Parathyroid adenoma (tissue), 2 donors: Measurements from ENCODE around the gene ENTPD8.

Experiments
- H2AFZ ChIP-seq: fragments of 300-600 bp; sonication (generic); one replicate; pipeline ENCODE4 v1.7.0; 2017; ENCODE audit warnings: antibody characterized with exemption, mild to moderate bottlenecking
- H3K27ac ChIP-seq: fragments of 300-600 bp; sonication (generic); one replicate; pipeline ENCODE4 v1.7.0; 2017
- H3K27me3 ChIP-seq: fragments of 300-600 bp; sonication (generic); one replicate; pipeline ENCODE4 v1.7.0; 2017; ENCODE audit warnings: low read length; ENCODE audit not compliant: control insufficient read depth, insufficient read depth
- H3K36me3 ChIP-seq: fragments of 300-600 bp; sonication (generic); one replicate; pipeline ENCODE4 v1.7.0; 2017; ENCODE audit warnings: low read length; ENCODE audit not compliant: control insufficient read depth, insufficient read depth
- H3K4me1 ChIP-seq: fragments of 300-600 bp; sonication (generic); one replicate; pipeline ENCODE4 v1.7.0; 2017; ENCODE audit warnings: control low read depth
- H3K4me2 ChIP-seq: fragments of 300-600 bp; sonication (generic); one replicate; pipeline ENCODE4 v1.7.0; 2017; ENCODE audit warnings: low read length
- H3K4me3 ChIP-seq: fragments of 300-600 bp; sonication (generic); one replicate; pipeline ENCODE4 v1.7.0; 2017; ENCODE audit warnings: low read depth, low read length
- H3K79me2 ChIP-seq: fragments of 300-600 bp; sonication (generic); one replicate; pipeline ENCODE4 v1.7.0; 2017; ENCODE audit warnings: control low read depth
- H3K9ac ChIP-seq: fragments of 300-600 bp; sonication (generic); one replicate; pipeline ENCODE4 v1.7.0; 2017; ENCODE audit warnings: mild to moderate bottlenecking
- H3K9me3 ChIP-seq: fragments of 300-600 bp; sonication (generic); one replicate; pipeline ENCODE4 v1.7.0; 2017; ENCODE audit warnings: low read length; ENCODE audit not compliant: control insufficient read depth
- TF ChIP-seq, protein P1 (sequence below): fragments of 300-600 bp; sonication (generic); IDR thresholded peaks from one replicate; pipeline ENCODE4 v1.7.0; 2017; ENCODE audit warnings: antibody characterized with exemption, mild to moderate bottlenecking
- donor health status: primary hyperparathyroidism.

Gene ENTPD8, protein sequence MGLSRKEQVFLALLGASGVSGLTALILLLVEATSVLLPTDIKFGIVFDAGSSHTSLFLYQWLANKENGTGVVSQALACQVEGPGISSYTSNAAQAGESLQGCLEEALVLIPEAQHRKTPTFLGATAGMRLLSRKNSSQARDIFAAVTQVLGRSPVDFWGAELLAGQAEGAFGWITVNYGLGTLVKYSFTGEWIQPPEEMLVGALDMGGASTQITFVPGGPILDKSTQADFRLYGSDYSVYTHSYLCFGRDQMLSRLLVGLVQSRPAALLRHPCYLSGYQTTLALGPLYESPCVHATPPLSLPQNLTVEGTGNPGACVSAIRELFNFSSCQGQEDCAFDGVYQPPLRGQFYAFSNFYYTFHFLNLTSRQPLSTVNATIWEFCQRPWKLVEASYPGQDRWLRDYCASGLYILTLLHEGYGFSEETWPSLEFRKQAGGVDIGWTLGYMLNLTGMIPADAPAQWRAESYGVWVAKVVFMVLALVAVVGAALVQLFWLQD

DNA sequence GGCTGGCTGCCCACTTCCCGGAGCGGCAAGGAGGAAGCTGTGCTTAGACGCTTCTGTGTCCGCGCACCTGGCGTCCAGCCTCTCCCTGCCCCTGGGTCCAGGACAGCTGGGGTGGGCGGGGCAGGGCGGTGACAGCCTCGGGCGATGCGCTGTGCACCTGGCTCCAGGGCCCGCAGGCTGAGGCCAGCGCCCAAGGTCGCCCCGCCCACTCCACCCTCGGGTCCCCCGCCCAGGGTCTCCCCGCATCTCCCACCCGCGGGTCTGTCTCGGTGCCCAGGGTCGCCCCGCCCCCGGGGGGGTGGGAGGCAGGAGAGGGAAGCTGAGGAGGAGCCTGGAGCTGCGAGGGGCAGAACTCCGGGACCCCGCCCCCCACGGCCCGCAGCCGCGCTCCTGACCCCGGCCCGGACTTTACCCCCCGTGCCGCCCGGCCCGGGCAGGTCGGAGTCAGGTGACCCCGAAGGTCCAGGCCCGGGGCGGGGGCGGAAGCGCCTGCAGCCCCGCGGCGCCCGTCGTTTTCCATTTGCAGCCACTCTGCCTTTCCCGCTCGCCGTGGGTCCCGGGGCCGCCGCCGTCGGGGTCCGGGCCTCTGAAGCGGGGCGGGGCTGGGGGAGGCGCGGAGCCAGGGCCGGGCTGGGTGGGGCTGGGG lies at the start of gene ENTPD8:
ENTPD8 (minus strand) TSS at position 69 of the 646 bp plus-strand sequence. CDS start 3,072 bp downstream, outside the sequence.
- TF ChIP-seq, protein P1, sequence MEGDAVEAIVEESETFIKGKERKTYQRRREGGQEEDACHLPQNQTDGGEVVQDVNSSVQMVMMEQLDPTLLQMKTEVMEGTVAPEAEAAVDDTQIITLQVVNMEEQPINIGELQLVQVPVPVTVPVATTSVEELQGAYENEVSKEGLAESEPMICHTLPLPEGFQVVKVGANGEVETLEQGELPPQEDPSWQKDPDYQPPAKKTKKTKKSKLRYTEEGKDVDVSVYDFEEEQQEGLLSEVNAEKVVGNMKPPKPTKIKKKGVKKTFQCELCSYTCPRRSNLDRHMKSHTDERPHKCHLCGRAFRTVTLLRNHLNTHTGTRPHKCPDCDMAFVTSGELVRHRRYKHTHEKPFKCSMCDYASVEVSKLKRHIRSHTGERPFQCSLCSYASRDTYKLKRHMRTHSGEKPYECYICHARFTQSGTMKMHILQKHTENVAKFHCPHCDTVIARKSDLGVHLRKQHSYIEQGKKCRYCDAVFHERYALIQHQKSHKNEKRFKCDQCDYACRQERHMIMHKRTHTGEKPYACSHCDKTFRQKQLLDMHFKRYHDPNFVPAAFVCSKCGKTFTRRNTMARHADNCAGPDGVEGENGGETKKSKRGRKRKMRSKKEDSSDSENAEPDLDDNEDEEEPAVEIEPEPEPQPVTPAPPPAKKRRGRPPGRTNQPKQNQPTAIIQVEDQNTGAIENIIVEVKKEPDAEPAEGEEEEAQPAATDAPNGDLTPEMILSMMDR, result no peak
- no peaks in the 10 kb centered on the region for H3K79me2 ChIP-seq
- no peak within 1 kb of the TSS for H2AFZ ChIP-seq
- peak within 1 kb of the TSS; percentile 44 for H3K4me3 ChIP-seq
- no peaks in the 10 kb centered on the region for H3K9me3 ChIP-seq
- peak within 1 kb of the TSS; percentile 62 for H3K4me2 ChIP-seq
- H3K9ac ChIP-seq, result no peak within 1 kb of the TSS
- no peaks in the 10 kb centered on the region for H3K4me1 ChIP-seq
- no peaks in the 10 kb centered on the region for H3K27me3 ChIP-seq
- H3K36me3 ChIP-seq, result no peaks in the 10 kb centered on the region
- no peak within 1 kb of the TSS for H3K27ac ChIP-seq

DNA sequence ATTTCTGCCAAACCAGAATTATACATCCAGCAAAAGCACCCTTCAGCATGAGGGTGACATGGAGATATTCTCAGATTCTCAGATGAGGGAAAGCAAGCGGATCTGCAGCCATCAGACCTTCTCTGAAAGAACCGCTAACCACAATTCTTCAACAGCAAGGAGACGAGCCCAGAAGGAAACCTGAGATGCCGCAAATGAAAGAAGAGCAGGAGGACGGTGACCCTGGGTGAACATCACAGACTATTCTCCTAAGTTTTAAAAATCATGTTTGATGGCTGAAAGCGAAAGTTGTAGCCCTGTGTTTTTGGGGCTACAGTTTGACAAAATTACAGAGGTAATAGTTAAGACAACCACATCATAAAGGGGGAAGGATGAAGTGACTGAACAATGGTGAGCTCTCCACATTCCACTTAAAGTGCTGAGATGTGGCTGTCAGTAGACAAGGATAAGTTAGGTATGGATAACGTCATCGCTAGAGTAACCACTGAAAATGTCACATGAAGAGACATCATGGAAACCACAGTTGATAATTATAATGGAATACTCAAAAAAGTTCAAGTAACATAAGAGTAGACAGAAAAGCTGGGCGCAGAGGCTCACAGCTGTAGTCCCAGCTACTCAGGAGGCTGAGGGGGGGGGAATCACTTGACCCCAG lies 49.5 kb upstream of the ENTPD8 start:
- Histone ChIP-seq H3K27me3 (no peaks in the 10 kb centered on the region), H3K27ac (no peak overlapping the region), H3K4me2 (no peak overlapping the region), H3K9ac (no peak overlapping the region), H3K4me3 (no peak overlapping the region), H2AFZ (no peak overlapping the region), H3K79me2 (no peaks in the 10 kb centered on the region), H3K4me1 (no peaks in the 10 kb centered on the region), H3K36me3 (no peaks in the 10 kb centered on the region), H3K9me3 (no peaks in the 10 kb centered on the region)
- TF ChIP-seq, protein P1, result no peak

DNA sequence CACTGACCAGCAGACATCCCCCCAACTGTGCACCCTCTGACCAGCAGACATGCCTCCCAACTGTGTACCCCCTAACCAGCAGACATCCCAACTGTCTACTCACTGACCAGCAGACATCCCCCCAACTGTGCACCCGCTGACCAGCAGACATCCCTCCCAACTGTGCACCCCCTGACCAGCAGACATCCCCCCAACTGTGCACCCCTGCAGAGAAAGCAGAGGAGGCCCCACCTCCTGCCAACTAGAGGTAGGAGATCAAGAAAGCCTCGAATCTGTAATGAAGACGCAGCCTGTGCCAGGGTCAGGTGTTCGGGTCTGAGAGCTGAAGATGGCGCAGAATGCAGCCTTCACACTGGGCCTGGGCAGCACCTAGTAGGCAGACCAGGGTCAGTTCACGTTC lies 47.7 kb upstream of the ENTPD8 start:
- H3K79me2 ChIP-seq, result no peaks in the 10 kb centered on the region
- TF ChIP-seq, protein P1, result no peak
- no peak overlapping the region for H3K4me3 ChIP-seq
- H3K4me2 ChIP-seq, result no peak overlapping the region
- no peak overlapping the region for H3K27ac ChIP-seq
- H3K9ac ChIP-seq, result no peak overlapping the region
- no peaks in the 10 kb centered on the region for H3K4me1 ChIP-seq
- H2AFZ ChIP-seq, result no peak overlapping the region
- no peaks in the 10 kb centered on the region for H3K9me3 ChIP-seq
- no peaks in the 10 kb centered on the region for H3K27me3 ChIP-seq
- no peaks in the 10 kb centered on the region for H3K36me3 ChIP-seq

DNA sequence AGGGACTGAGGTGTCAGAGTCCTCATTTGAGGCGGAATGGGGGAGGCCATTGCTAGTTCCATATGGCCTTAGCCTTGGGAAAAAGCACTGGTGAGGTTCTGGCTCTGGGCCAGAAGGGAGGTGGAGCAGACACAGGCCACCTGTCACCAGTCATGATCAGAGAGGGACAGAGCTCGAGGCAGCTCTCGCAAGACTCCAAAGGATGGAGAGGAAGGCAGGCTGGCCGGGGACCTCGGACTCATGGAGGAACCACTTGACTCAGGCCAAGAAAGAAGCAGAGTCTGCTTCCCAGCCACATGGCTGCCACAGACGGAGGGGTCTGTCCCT lies 47.1 kb upstream of the ENTPD8 start:
- Histone ChIP-seq H3K4me1 (no peaks in the 10 kb centered on the region), H2AFZ (no peak overlapping the region), H3K9me3 (no peaks in the 10 kb centered on the region), H3K4me3 (no peak overlapping the region), H3K79me2 (no peaks in the 10 kb centered on the region), H3K27ac (no peak overlapping the region), H3K4me2 (no peak overlapping the region), H3K36me3 (no peaks in the 10 kb centered on the region), H3K27me3 (no peaks in the 10 kb centered on the region), H3K9ac (no peak overlapping the region)
- TF ChIP-seq, protein P1, result no peak
